Neural progenitor cell (in vitro differentiated cells): ENCODE results near the gene TEX101. TPM values are rescaled to one million over a fixed set of nuclear protein-coding genes. Genes with fewer than 3 reads are reported as not detected.

Experiments
- DNase-seq: peaks from one replicate; pipeline ENCODE4 v3.0.0-alpha.2; 2016; ENCODE audit warnings: low spot score
- H2AFZ ChIP-seq: fragments of 200-600 bp; sonication (generic); replicated peaks from 2 replicates; pipeline ENCODE4 v1.6.1; 2016; ENCODE audit warnings: antibody characterized with exemption
- H3F3A ChIP-seq: fragments of 200-600 bp; sonication (generic); 2 replicates; pipeline ENCODE4 v1.6.1; 2016; ENCODE audit warnings: antibody characterized with exemption, low read depth
- H3K27ac ChIP-seq: fragments of 200-600 bp; sonication (generic); 2 replicates; pipeline ENCODE4 v1.5.1; 2016; ENCODE audit warnings: mild to moderate bottlenecking
- H3K27me3 ChIP-seq: fragments of 200-600 bp; sonication (generic); 2 replicates; pipeline ENCODE4 v1.6.1; 2016; ENCODE audit warnings: mild to moderate bottlenecking, moderate library complexity
- H3K36me3 ChIP-seq: fragments of 200-600 bp; sonication (generic); 2 replicates; pipeline ENCODE4 v1.5.1; 2016
- H3K4me1 ChIP-seq: fragments of 200-600 bp; sonication (generic); 2 replicates; pipeline ENCODE4 v1.6.1; 2016; ENCODE audit warnings: mixed run types
- H3K4me2 ChIP-seq: fragments of 200-600 bp; sonication (generic); 2 replicates; pipeline ENCODE4 v1.6.1; 2016
- H3K4me3 ChIP-seq: fragments of 200-600 bp; sonication (generic); 2 replicates; pipeline ENCODE4 v1.5.1; 2016
- H3K79me2 ChIP-seq: fragments of 200-600 bp; sonication (generic); 2 replicates; pipeline ENCODE4 v1.6.1; 2016; ENCODE audit warnings: low read depth
- H3K9ac ChIP-seq: fragments of 200-600 bp; sonication (generic); 2 replicates; pipeline ENCODE4 v1.6.1; 2016
- H3K9me3 ChIP-seq: fragments of 200-600 bp; sonication (generic); 2 replicates; pipeline ENCODE4 v1.5.1; 2016; ENCODE audit warnings: low read depth
- H4K20me1 ChIP-seq: fragments of 200-600 bp; sonication (generic); 2 replicates; pipeline ENCODE4 v1.6.1; 2016; ENCODE audit warnings: low read depth
- H3K27ac Mint-ChIP-seq: 3 replicates; pipeline ENCODE4 v1.8.0; 2021; ENCODE audit warnings: mixed read lengths
- H3K27me3 Mint-ChIP-seq: 2 replicates; pipeline ENCODE4 v1.8.0; 2022; ENCODE audit warnings: low read depth, mild to moderate bottlenecking, inconsistent platforms, moderate library complexity, mixed read lengths; ENCODE audit not compliant: insufficient read depth
- H3K36me3 Mint-ChIP-seq: 3 replicates; pipeline ENCODE4 v1.8.0; 2021; ENCODE audit warnings: mixed read lengths
- H3K4me1 Mint-ChIP-seq: 3 replicates; pipeline ENCODE4 v1.8.0; 2021; ENCODE audit warnings: mixed read lengths
- H3K4me3 Mint-ChIP-seq: 3 replicates; pipeline ENCODE4 v1.8.0; 2021; ENCODE audit warnings: mild to moderate bottlenecking, moderate library complexity, mixed read lengths
- H3K9me3 Mint-ChIP-seq: 3 replicates; pipeline ENCODE4 v1.8.0; 2020; ENCODE audit warnings: mixed read lengths
- EZH2 ChIP-seq: fragments of 200-600 bp; sonication (generic); IDR thresholded peaks from 2 replicates; pipeline ENCODE4 v1.6.1; 2017; ENCODE audit warnings: antibody characterized with exemption, mild to moderate bottlenecking, moderate library complexity
- EZH2phosphoT487 ChIP-seq: fragments of 200-600 bp; sonication (generic); IDR thresholded peaks from 2 replicates; pipeline ENCODE4 v1.6.1; 2017; ENCODE audit warnings: antibody characterized with exemption
- total RNA-seq: library from RNA; depleted of rRNA; stranded (reverse); fragments of >200 nt; gene quantifications from 2 replicates; pipeline ENCODE4 v1.2.3, GENCODE V29; 2015; ENCODE audit warnings: low replicate concordance
- TF ChIP-seq, protein P1 (sequence below): fragments of 200-600 bp; sonication (generic); IDR thresholded peaks from 2 replicates; pipeline ENCODE4 v1.5.1; 2017; ENCODE audit warnings: antibody characterized with exemption, mild to moderate bottlenecking

The TEX101 gene
- total RNA-seq, 1 donor from 2014 or later, result not detected

DNA sequence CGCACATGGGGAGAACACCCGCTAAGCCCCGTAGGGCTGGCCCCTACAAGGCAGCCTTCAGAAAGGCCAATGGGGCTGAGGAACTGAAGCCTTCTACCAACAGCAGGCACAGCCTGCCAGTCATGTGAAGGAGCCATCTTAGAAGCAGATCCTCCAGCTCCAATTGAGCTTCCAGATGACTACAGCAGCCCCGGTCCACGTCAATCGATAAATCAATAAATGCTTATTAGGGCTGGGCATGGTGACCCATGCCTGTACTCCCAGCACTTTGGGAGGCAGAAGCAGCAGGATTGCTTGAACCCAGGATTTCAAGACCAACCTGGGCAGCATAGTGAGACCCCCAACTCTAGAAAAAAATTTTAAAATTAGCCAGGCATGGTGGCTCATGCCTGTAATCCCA lies 23.0 kb downstream of the TEX101 start:
- Mint-ChIP-seq H3K27ac (no peak overlapping the region), H3K36me3 (no peaks in the 10 kb centered on the region), H3K4me1 (no peaks in the 10 kb centered on the region), H3K4me3 (no peak overlapping the region), H3K9me3 (no peaks in the 10 kb centered on the region), H3K27me3 (peaks cover 6% of the 10 kb centered on the region)
- H3K27me3 ChIP-seq, result no peaks in the 10 kb centered on the region
- H3K4me3 ChIP-seq, result no peak overlapping the region
- no peaks in the 10 kb centered on the region for H3K79me2 ChIP-seq
- no peaks in the 10 kb centered on the region for H3K9me3 ChIP-seq
- H3K9ac ChIP-seq, result no peak overlapping the region
- no peaks in the 10 kb centered on the region for H3K36me3 ChIP-seq
- no peak overlapping the region for H3K27ac ChIP-seq
- no peak overlapping the region for H3K4me2 ChIP-seq
- TF ChIP-seq, protein P1, sequence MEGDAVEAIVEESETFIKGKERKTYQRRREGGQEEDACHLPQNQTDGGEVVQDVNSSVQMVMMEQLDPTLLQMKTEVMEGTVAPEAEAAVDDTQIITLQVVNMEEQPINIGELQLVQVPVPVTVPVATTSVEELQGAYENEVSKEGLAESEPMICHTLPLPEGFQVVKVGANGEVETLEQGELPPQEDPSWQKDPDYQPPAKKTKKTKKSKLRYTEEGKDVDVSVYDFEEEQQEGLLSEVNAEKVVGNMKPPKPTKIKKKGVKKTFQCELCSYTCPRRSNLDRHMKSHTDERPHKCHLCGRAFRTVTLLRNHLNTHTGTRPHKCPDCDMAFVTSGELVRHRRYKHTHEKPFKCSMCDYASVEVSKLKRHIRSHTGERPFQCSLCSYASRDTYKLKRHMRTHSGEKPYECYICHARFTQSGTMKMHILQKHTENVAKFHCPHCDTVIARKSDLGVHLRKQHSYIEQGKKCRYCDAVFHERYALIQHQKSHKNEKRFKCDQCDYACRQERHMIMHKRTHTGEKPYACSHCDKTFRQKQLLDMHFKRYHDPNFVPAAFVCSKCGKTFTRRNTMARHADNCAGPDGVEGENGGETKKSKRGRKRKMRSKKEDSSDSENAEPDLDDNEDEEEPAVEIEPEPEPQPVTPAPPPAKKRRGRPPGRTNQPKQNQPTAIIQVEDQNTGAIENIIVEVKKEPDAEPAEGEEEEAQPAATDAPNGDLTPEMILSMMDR, result no peak
- no peak for TF ChIP-seq EZH2phosphoT487
- H2AFZ ChIP-seq, result no peak overlapping the region
- no peaks in the 10 kb centered on the region for H3K4me1 ChIP-seq
- DNase-seq, result no peak
- H3F3A ChIP-seq, result no peaks in the 10 kb centered on the region
- H4K20me1 ChIP-seq, result no peaks in the 10 kb centered on the region

DNA sequence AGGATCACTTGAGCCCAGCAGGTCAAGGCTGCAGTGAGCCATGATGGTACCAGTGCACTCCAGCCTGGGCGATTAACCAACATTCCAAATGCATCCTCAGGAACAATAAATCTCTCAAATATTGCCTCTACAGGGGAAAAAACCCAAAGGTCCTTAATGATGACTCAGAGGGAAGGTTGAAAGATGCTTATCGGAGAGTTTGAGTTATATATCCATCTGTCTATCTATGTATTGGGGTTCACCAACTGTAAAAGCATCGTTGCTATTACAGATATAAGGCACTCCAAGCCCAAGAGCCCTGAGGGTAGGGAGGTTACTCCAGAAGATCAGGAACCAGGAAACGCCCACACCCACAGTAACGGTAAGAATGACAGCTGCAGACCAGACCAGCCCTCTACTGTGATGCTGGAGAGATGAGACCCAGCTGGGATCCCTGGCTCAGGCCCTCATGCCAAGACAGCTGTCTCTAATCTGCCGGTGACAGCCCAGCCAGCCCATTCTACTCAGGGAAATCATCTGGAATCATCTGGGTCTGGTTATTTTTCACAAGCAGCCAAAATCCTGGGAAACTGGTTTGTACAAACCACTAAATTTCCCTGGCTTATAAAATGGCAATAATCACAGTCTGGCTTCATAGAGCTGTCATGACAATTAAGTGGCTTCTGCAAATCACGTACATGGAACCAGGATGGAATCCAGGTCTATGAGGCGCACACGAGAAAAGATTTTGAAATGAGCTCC lies 23.8 kb downstream of the TEX101 start:
- Mint-ChIP-seq H3K27ac (no peak overlapping the region), H3K36me3 (no peaks in the 10 kb centered on the region), H3K27me3 (no peaks in the 10 kb centered on the region), H3K4me1 (no peaks in the 10 kb centered on the region), H3K9me3 (no peaks in the 10 kb centered on the region), H3K4me3 (no peak overlapping the region)
- no peaks in the 10 kb centered on the region for H3K36me3 ChIP-seq
- H4K20me1 ChIP-seq, result no peaks in the 10 kb centered on the region
- H3K79me2 ChIP-seq, result no peaks in the 10 kb centered on the region
- no peak overlapping the region for H3K9ac ChIP-seq
- no peak overlapping the region for H2AFZ ChIP-seq
- H3K4me1 ChIP-seq, result no peaks in the 10 kb centered on the region
- H3K9me3 ChIP-seq, result no peaks in the 10 kb centered on the region
- TF ChIP-seq EZH2 (no peak), EZH2phosphoT487 (no peak)
- TF ChIP-seq, protein P1, result no peak
- no peak overlapping the region for H3K4me3 ChIP-seq
- H3F3A ChIP-seq, result no peaks in the 10 kb centered on the region
- no peaks in the 10 kb centered on the region for H3K27me3 ChIP-seq
- no peak overlapping the region for H3K4me2 ChIP-seq
- DNase-seq, result no peak
- no peak overlapping the region for H3K27ac ChIP-seq

DNA sequence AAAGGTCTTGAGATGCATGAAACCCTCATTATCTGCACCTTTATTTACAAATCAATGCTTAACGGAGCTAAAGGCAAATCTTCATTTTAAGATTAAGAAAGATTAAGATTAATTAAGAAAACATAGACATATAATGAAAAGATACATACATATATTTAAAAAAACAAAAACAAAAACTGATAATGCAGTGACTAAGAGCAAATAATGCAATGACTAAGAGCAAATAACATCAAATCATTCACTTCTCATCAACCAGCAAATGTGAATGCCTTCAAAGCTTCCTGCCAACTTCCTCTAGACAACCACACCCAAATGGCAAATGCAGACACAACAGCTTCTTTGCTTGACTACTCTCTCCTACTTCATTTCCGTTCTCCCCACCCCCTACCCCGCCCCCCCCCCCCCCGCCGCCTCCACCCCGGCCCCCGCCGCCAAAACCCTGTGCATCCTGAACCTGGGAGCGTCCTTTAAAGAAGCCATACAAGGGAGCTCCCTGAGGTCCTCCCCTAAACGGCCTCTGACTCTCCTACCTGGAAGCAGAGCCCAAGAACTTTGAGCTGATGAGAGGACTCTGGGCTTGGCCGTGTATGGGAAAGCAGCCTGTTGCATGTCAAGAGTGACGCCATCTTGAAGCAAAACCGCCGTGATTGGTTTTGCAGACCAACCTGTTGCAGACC lies 24.5 kb downstream of the TEX101 start:
- H3K9ac ChIP-seq, result no peak overlapping the region
- no peaks in the 10 kb centered on the region for H3K9me3 ChIP-seq
- no peak for DNase-seq
- H3K27ac ChIP-seq, result no peak overlapping the region
- Mint-ChIP-seq H3K9me3 (no peaks in the 10 kb centered on the region), H3K27ac (no peak overlapping the region), H3K4me1 (no peaks in the 10 kb centered on the region), H3K27me3 (no peaks in the 10 kb centered on the region), H3K4me3 (no peak overlapping the region), H3K36me3 (no peaks in the 10 kb centered on the region)
- H3K4me2 ChIP-seq, result no peak overlapping the region
- TF ChIP-seq EZH2phosphoT487, result no peak
- H3K79me2 ChIP-seq, result no peaks in the 10 kb centered on the region
- no peaks in the 10 kb centered on the region for H4K20me1 ChIP-seq
- no peaks in the 10 kb centered on the region for H3K36me3 ChIP-seq
- H2AFZ ChIP-seq, result no peak overlapping the region
- H3F3A ChIP-seq, result no peaks in the 10 kb centered on the region
- H3K27me3 ChIP-seq, result no peaks in the 10 kb centered on the region
- H3K4me3 ChIP-seq, result no peak overlapping the region
- H3K4me1 ChIP-seq, result no peaks in the 10 kb centered on the region

DNA sequence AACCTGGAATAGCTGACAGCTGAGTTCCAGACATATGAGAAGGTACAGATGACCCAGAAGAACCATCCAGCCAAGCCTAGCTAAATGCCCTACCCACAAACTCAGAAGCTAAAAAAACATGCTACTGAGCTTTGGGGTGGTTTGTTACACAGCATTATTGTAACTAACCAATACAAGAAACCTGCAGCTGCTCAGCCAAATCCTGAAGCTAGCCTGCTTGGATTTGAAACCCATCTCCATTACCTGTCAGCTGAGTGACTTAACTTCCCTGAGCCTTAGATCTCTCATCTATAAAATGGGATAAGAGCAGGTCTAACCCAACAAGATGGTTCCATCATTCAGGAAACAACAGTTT lies 25.0 kb downstream of the TEX101 start:
- H3K27me3 ChIP-seq, result no peaks in the 10 kb centered on the region
- H3K9ac ChIP-seq, result no peak overlapping the region
- no peak for TF ChIP-seq EZH2
- no peak for TF ChIP-seq EZH2phosphoT487
- TF ChIP-seq, protein P1, result no peak
- H3K36me3 Mint-ChIP-seq, result no peaks in the 10 kb centered on the region
- H3K4me2 ChIP-seq, result no peak overlapping the region
- H3K4me3 ChIP-seq, result no peak overlapping the region
- no peaks in the 10 kb centered on the region for H3K79me2 ChIP-seq
- no peaks in the 10 kb centered on the region for H3K4me1 Mint-ChIP-seq
- no peak overlapping the region for H2AFZ ChIP-seq
- no peak overlapping the region for H3K4me3 Mint-ChIP-seq
- H3K36me3 ChIP-seq, result no peaks in the 10 kb centered on the region
- H3K9me3 Mint-ChIP-seq, result no peaks in the 10 kb centered on the region
- no peak overlapping the region for H3K27ac Mint-ChIP-seq
- no peaks in the 10 kb centered on the region for H3K9me3 ChIP-seq
- H3K4me1 ChIP-seq, result no peaks in the 10 kb centered on the region
- H3F3A ChIP-seq, result no peaks in the 10 kb centered on the region
- H4K20me1 ChIP-seq, result no peaks in the 10 kb centered on the region
- no peaks in the 10 kb centered on the region for H3K27me3 Mint-ChIP-seq
- DNase-seq, result no peak
- H3K27ac ChIP-seq, result no peak overlapping the region
